Thoracic aorta (tissue), 2 donors: ENCODE measurements around the gene WDR46. TPM values are rescaled to one million over a fixed set of nuclear protein-coding genes. Genes with fewer than 3 reads are reported as not detected.
"Not testable (repeated sequence)": the region's sequence is repeated elsewhere in the genome, so short reads cannot be mapped to it uniquely, and the experiment has no call there.

Experiments used
- ATAC-seq: fragments of 150-250 bp; one replicate; pipeline ENCODE4 v1.8.0; 2017; ENCODE audit warnings: low read depth; ENCODE audit not compliant: insufficient number of reproducible peaks, low FRiP score
- DNase-seq: peaks from one replicate; pipeline ENCODE4 v3.0.0-alpha.2; 2020; ENCODE audit warnings: low spot score
- H3K27ac ChIP-seq, 2 donors: fragments of 200-600 bp; sonication (generic); 1 replicate in 1 of 2; 2 replicates in 1 of 2; pipeline ENCODE4 v1.5.1; 2016; ENCODE audit warnings: mild to moderate bottlenecking in 2 of 2, moderate library complexity in 2 of 2
- H3K27me3 ChIP-seq: fragments of 200-600 bp; sonication (generic); replicated peaks from 2 replicates; pipeline ENCODE4 v1.6.0; 2016; ENCODE audit warnings: mild to moderate bottlenecking; ENCODE audit not compliant: insufficient read depth
- H3K36me3 ChIP-seq: fragments of 200-600 bp; sonication (generic); one replicate; pipeline ENCODE4 v1.5.1; 2016
- H3K4me1 ChIP-seq, 2 donors: fragments of 200-600 bp; sonication (generic); 1 replicate in 1 of 2; 2 replicates in 1 of 2; pipeline versions ENCODE4 v1.5.1 to v1.6.0; 2016; ENCODE audit warnings: low read depth in 2 of 2, mild to moderate bottlenecking in 1 of 2; ENCODE audit not compliant: control insufficient read depth in 1 of 2
- H3K4me3 ChIP-seq: fragments of 200-600 bp; sonication (generic); 2 replicates; pipeline ENCODE4 v1.5.1; 2016; ENCODE audit warnings: mild to moderate bottlenecking
- H3K9me3 ChIP-seq: fragments of 200-600 bp; sonication (generic); 2 replicates; pipeline ENCODE4 v1.5.1; 2016
- total RNA-seq, 2 donors: library from RNA; depleted of rRNA; stranded (reverse); fragments of >200 nt; gene quantifications; one replicate each; pipeline versions ENCODE4 v1.1.0 to v1.2.3, GENCODE V29; 2016
- TF ChIP-seq, protein P1 (sequence below): fragments of 200-600 bp; sonication (generic); IDR thresholded peaks from one replicate; pipeline ENCODE4 v1.5.1; 2019; ENCODE audit warnings: antibody characterized with exemption

WDR46 gene
- total RNA-seq, 2 donors from 2014 or later: 42.6 to 60.3 TPM

DNA sequence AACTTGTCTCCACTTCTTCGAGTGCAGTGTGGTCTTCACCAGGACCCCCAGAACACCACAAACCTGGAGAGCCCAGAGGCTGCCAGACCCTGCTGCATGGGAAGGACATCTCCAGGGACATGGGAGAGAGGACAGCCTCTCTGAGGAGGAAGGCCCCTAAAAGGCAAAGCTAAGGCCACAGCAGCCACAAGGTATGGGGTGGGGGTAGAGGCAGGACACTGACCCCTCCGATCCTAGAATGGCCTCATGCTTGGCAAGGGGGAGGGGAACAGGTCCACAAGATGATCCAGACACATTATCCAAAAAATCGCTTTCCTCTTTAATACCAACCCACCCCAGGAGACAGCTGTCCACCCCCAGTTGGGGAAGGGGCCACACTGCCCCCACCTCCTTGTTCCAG is 10.2 kb downstream of the WDR46 start:
- Histone ChIP-seq H3K27ac (no peak overlapping the region), H3K4me1 (peaks cover 16 to 34% of the 10 kb centered on the region in 2 donors), H3K4me3 (no peak overlapping the region), H3K36me3 (peaks cover 10% of the 10 kb centered on the region), H3K9me3 (no peaks in the 10 kb centered on the region), H3K27me3 (no peaks in the 10 kb centered on the region)
- DNase-seq (no peak), ATAC-seq (no peak)
- TF ChIP-seq, protein P1, sequence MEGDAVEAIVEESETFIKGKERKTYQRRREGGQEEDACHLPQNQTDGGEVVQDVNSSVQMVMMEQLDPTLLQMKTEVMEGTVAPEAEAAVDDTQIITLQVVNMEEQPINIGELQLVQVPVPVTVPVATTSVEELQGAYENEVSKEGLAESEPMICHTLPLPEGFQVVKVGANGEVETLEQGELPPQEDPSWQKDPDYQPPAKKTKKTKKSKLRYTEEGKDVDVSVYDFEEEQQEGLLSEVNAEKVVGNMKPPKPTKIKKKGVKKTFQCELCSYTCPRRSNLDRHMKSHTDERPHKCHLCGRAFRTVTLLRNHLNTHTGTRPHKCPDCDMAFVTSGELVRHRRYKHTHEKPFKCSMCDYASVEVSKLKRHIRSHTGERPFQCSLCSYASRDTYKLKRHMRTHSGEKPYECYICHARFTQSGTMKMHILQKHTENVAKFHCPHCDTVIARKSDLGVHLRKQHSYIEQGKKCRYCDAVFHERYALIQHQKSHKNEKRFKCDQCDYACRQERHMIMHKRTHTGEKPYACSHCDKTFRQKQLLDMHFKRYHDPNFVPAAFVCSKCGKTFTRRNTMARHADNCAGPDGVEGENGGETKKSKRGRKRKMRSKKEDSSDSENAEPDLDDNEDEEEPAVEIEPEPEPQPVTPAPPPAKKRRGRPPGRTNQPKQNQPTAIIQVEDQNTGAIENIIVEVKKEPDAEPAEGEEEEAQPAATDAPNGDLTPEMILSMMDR: no peak

DNA sequence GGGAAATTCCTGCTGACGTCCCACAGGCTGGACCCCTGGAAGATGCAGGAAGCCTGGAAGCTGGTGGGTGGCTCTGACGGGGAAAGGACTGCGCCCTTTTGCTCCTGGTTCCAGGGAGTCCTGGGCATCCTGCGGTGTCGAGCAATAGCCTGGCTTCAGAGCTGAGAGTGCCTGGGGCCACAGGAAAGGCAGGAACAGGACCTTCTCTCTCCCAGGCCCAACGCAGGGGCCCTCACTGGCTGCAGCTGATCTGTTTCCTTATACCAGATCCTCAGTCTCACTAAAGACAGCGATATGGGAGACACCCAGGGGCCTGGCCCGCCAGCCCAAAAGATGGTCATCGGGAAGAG is 10.7 kb downstream of the WDR46 start:
- H3K27ac ChIP-seq: peak overlapping the region in 1 of 2 donors; percentile 95
- H3K4me3 ChIP-seq: peak overlapping the region; percentile 86
- H3K36me3 ChIP-seq: peaks cover 10% of the 10 kb centered on the region
- TF ChIP-seq, protein P1: no peak
- no peaks in the 10 kb centered on the region for H3K9me3 ChIP-seq
- H3K27me3 ChIP-seq: no peaks in the 10 kb centered on the region
- peaks cover 16 to 38% of the 10 kb centered on the region in 2 donors for H3K4me1 ChIP-seq
- DNase-seq (no peak), ATAC-seq (no peak)

DNA sequence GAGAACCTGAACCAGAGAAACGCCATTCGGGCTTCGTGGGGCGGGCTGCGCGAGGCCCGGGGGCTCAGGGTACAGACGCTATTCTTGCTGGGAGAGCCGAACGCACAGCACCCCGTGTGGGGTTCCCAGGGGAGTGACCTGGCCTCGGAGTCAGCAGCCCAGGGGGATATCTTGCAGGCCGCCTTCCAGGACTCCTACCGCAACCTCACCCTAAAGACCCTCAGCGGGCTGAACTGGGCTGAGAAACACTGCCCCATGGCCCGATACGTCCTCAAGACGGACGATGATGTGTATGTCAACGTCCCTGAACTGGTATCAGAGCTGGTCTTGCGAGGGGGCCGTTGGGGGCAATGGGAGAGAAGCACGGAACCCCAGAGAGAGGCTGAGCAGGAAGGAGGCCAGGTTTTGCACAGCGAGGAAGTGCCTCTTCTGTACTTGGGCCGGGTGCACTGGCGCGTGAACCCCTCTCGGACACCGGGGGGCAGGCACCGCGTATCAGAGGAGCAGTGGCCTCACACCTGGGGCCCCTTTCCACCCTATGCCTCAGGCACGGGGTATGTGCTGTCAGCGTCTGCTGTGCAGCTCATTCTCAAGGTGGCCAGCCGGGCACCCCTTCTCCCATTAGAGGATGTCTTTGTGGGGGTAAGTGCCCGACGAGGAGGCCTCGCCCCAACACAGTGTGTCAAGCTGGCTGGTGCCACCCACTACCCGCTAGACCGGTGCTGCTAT is 11.2 kb downstream of the WDR46 start:
- Histone ChIP-seq H3K9me3 (no peaks in the 10 kb centered on the region), H3K36me3 (peaks cover 10% of the 10 kb centered on the region), H3K4me1 (peaks cover 22 to 44% of the 10 kb centered on the region in 2 donors), H3K27me3 (no peaks in the 10 kb centered on the region), H3K4me3 (peak overlapping the region; percentile 86), H3K27ac (peak overlapping the region; percentile 88 to 95)
- TF ChIP-seq, protein P1: no peak
- DNase-seq: no peak
- no peak for ATAC-seq

DNA sequence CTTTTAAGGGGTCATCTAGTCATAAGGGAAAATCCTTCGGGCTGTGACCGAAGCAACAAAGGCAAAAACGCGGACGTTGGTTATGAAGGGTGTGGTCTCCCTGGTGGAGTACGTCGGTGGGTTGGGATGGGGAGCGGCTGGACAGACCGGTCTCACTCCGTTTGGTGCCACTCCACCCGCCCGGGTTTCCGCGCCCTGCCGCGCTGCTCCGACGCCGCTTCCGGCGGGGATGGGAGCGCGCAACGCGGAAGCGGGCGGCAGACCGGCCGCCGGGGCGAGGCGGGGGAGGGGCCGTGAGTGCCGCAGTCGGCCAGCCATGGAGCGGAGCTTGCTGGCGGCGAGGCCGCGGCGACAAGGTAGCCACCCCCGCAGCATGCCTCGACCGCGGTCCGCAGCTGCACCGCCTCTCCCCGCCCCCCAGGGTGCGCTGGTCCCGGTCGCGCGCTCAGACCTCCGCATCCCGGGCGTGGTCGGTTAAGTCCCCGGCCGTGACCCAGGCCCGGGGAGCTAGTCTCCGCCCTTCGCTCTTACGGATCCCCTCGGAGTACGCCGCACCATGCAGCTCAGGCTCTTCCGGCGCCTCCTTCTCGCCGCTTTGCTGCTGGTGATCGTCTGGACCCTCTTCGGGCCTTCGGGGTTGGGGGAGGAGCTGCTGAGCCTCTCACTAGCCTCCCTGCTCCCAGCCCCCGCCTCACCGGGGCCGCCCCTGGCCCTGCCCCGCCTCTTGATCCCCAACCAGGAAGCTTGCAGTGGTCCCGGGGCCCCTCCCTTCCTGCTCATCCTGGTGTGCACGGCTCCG is 12.0 kb downstream of the WDR46 start, which contains the start of gene B3GALT4:
TSS of gene B3GALT4 (plus strand) at position 260 of the 799 bp plus-strand sequence. CDS start at position 557, 297 bp downstream.
- H3K36me3 ChIP-seq: peaks cover 10% of the 10 kb centered on the region
- peak within 1 kb of the TSS; percentile 88 to 95 for H3K27ac ChIP-seq
- peaks cover 27 to 51% of the 10 kb centered on the region in 2 donors for H3K4me1 ChIP-seq

DNA sequence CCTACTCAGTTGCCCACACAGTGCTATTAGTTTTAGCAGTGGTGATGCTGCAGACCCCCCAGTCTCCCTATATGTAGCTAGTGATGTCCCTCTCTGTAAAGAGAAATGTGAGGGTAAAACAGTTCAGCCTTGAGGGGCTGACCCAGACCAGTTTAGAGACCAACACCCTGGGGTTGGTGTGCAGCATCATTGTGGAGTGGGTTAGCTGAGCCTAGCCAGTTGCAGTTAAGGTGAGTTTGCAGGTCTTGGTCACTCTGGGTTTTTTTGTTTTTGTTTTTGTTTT is 12.5 kb downstream of the WDR46 start:
- no peaks in the 10 kb centered on the region for H3K9me3 ChIP-seq
- no peak for ATAC-seq
- H3K27ac ChIP-seq: peak overlapping the region; percentile 88 to 95
- peaks cover 27 to 52% of the 10 kb centered on the region in 2 donors for H3K4me1 ChIP-seq
- H3K27me3 ChIP-seq: no peaks in the 10 kb centered on the region
- H3K4me3 ChIP-seq: peak overlapping the region; percentile 86
- DNase-seq: no peak
- TF ChIP-seq, protein P1: no peak
- peaks cover 10% of the 10 kb centered on the region for H3K36me3 ChIP-seq

More for the DNA sequence above, 12.0 kb downstream of the WDR46 start, which contains the start of gene B3GALT4:
- ATAC-seq (peak; percentile 39), DNase-seq (peak; percentile 33)
- no peaks in the 10 kb centered on the region for H3K9me3 ChIP-seq
- H3K4me3 ChIP-seq: peak within 1 kb of the TSS; percentile 86
- H3K27me3 ChIP-seq: no peaks in the 10 kb centered on the region
- TF ChIP-seq, protein P1: peak; percentile 56

DNA sequence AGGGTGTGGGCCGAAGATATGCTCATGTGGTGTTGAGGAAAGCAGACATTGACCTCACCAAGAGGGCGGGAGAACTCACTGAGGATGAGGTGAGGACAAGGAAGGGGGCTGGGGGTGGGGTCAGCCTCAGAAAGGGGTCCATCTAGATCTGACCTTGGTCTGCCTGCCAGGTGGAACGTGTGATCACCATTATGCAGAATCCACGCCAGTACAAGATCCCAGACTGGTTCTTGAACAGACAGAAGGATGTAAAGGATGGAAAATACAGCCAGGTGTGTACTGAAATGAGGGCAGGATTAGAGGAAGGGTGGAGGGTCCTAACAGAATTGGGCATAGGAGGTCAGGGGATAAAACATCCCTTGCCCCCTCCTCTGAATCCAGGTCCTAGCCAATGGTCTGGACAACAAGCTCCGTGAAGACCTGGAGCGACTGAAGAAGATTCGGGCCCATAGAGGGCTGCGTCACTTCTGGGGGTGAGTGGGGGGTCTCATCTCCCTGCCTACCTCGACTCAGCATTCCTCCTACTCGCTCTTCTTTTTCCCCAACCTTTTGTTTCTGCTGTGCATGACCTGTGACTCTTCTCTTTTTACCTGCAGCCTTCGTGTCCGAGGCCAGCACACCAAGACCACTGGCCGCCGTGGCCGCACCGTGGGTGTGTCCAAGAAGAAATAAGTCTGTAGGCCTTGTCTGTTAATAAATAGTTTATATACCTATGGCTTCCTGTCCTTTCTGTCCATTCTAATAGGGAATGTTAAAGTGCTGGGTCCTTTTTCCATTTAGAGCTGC is 13.1 kb downstream of the WDR46 start:
- DNase-seq, H3K27me3 ChIP-seq, H3K36me3 ChIP-seq, ATAC-seq, H3K9me3 ChIP-seq: not testable (repeated sequence)
- H3K27ac ChIP-seq: peak overlapping the region; percentile 88 to 95
- peak overlapping the region; percentile 86 for H3K4me3 ChIP-seq
- peaks cover 27 to 53% of the 10 kb centered on the region in 2 donors for H3K4me1 ChIP-seq
